Neural cell (in vitro differentiated cells): ENCODE measurements around the gene CTSL.
A peak's percentile ranks its signal among the peaks of the same experiment; 100 is the strongest.

Experiments
- EP300 ChIP-seq: fragments of 450-650 bp; conservative IDR thresholded peaks from 2 replicates; pipeline ENCODE4 v1.6.1; 2014; ENCODE audit warnings: antibody characterized with exemption, mild to moderate bottlenecking, moderate library complexity; ENCODE audit not compliant: poor library complexity, severe bottlenecking
- EZH2 ChIP-seq: fragments of 200-600, 300-800 bp; shearing (Covaris generic), sonication (generic); IDR thresholded peaks from 2 replicates; pipeline ENCODE4 v1.6.1; 2014; ENCODE audit warnings: antibody characterized with exemption, low read length, borderline replicate concordance, mild to moderate bottlenecking; ENCODE audit not compliant: insufficient read depth, poor library complexity, severe bottlenecking
- MXI1 ChIP-seq: fragments of 450-650 bp; conservative IDR thresholded peaks from 2 replicates; pipeline ENCODE4 v1.6.1; 2014; ENCODE audit warnings: antibody characterized with exemption, mild to moderate bottlenecking; ENCODE audit not compliant: poor library complexity, severe bottlenecking
- POLR2AphosphoS5 ChIP-seq: IDR thresholded peaks from 2 replicates; pipeline ENCODE4 v1.6.1; 2012
- RAD21 ChIP-seq: fragments of 450-650 bp; conservative IDR thresholded peaks from 2 replicates; pipeline ENCODE4 v1.6.1; 2014; ENCODE audit warnings: antibody characterized with exemption, mild to moderate bottlenecking, moderate library complexity
- SMC3 ChIP-seq: fragments of 450-650 bp; conservative IDR thresholded peaks from 2 replicates; pipeline ENCODE4 v1.6.1; 2014; ENCODE audit warnings: antibody characterized with exemption, mild to moderate bottlenecking, moderate library complexity; ENCODE audit not compliant: poor library complexity
- TAF1 ChIP-seq: IDR thresholded peaks from 2 replicates; pipeline ENCODE4 v1.6.1; 2012; ENCODE audit warnings: low read depth
- TF ChIP-seq, protein P1 (sequence below): fragments of 450-650 bp; IDR thresholded peaks from 2 replicates; pipeline ENCODE4 v1.5.1; 2014; ENCODE audit warnings: antibody characterized with exemption, mild to moderate bottlenecking, moderate library complexity; ENCODE audit not compliant: poor library complexity, severe bottlenecking
- TF ChIP-seq, protein P2 (sequence below): IDR thresholded peaks from 2 replicates; pipeline ENCODE4 v1.6.1; 2012; ENCODE audit warnings: borderline replicate concordance

DNA sequence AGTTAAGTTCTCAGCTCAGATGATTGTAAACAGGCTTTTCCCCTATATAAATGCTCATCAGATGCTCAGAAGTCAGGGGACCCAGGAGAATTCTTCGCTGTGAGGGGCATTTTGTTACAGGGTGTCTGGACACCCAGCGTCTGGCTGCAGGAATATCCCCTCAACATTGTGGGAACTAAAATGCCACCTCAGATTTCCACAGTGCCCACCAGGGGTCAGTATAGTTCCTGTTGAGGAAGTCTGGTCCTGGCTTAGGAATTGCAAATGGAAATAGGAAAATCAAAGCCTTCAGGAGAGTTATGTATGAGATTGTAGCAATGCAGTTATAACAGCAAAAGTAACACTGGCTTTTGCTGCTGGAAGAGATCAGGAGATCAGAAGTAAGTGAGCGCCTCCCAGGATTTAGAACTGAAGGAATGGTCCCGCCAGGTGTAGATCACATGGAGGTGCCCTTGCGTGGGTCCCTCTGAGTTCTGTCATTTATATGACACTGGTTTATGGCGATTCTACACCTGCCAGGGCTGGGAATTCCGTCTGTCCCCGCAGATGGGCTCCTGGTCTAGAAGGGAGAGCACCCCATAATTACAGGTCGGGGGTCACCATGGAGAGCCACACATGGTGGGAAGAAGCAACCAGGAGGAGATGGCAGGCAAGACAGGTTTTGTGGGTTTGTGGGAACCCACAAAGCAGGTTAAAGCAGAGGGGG lies 47.1 kb upstream of the CTSL start:
- TF ChIP-seq, protein P1, sequence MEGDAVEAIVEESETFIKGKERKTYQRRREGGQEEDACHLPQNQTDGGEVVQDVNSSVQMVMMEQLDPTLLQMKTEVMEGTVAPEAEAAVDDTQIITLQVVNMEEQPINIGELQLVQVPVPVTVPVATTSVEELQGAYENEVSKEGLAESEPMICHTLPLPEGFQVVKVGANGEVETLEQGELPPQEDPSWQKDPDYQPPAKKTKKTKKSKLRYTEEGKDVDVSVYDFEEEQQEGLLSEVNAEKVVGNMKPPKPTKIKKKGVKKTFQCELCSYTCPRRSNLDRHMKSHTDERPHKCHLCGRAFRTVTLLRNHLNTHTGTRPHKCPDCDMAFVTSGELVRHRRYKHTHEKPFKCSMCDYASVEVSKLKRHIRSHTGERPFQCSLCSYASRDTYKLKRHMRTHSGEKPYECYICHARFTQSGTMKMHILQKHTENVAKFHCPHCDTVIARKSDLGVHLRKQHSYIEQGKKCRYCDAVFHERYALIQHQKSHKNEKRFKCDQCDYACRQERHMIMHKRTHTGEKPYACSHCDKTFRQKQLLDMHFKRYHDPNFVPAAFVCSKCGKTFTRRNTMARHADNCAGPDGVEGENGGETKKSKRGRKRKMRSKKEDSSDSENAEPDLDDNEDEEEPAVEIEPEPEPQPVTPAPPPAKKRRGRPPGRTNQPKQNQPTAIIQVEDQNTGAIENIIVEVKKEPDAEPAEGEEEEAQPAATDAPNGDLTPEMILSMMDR: peak; percentile 87
- TF ChIP-seq EZH2: no peak
- TF ChIP-seq TAF1: no peak
- TF ChIP-seq RAD21: peak; percentile 84
- TF ChIP-seq POLR2AphosphoS5: no peak
- TF ChIP-seq MXI1: no peak
- TF ChIP-seq EP300: no peak
- TF ChIP-seq, protein P2, sequence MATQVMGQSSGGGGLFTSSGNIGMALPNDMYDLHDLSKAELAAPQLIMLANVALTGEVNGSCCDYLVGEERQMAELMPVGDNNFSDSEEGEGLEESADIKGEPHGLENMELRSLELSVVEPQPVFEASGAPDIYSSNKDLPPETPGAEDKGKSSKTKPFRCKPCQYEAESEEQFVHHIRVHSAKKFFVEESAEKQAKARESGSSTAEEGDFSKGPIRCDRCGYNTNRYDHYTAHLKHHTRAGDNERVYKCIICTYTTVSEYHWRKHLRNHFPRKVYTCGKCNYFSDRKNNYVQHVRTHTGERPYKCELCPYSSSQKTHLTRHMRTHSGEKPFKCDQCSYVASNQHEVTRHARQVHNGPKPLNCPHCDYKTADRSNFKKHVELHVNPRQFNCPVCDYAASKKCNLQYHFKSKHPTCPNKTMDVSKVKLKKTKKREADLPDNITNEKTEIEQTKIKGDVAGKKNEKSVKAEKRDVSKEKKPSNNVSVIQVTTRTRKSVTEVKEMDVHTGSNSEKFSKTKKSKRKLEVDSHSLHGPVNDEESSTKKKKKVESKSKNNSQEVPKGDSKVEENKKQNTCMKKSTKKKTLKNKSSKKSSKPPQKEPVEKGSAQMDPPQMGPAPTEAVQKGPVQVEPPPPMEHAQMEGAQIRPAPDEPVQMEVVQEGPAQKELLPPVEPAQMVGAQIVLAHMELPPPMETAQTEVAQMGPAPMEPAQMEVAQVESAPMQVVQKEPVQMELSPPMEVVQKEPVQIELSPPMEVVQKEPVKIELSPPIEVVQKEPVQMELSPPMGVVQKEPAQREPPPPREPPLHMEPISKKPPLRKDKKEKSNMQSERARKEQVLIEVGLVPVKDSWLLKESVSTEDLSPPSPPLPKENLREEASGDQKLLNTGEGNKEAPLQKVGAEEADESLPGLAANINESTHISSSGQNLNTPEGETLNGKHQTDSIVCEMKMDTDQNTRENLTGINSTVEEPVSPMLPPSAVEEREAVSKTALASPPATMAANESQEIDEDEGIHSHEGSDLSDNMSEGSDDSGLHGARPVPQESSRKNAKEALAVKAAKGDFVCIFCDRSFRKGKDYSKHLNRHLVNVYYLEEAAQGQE: no peak
- TF ChIP-seq SMC3: peak; percentile 86
